SU-DHL-6 (cell line): ENCODE results near the gene TRNAU1AP.

Source experiments
- H2AFZ ChIP-seq: fragments of 200-600 bp; sonication (generic); 2 replicates; pipeline ENCODE4 v1.6.1; 2014; ENCODE audit warnings: low read depth, mild to moderate bottlenecking, moderate library complexity, mixed read lengths, antibody characterized with exemption, low read length; ENCODE audit not compliant: severe bottlenecking
- H3F3A ChIP-seq: fragments of 200-600 bp; shearing (Covaris generic); 2 replicates; pipeline ENCODE4 v1.6.0; 2016; ENCODE audit warnings: antibody characterized with exemption, mild to moderate bottlenecking; ENCODE audit not compliant: insufficient read depth
- H3K27ac ChIP-seq: fragments of 200-600 bp; sonication (generic); 2 replicates; pipeline ENCODE4 v1.5.1; 2016; ENCODE audit warnings: low read depth, mild to moderate bottlenecking, low read length, moderate library complexity, mixed read lengths
- H3K27me3 ChIP-seq: fragments of 200-600 bp; sonication (generic), shearing (Covaris generic); 2 replicates; pipeline ENCODE4 v1.6.0; 2014; ENCODE audit warnings: mild to moderate bottlenecking, low read length
- H3K36me3 ChIP-seq: fragments of 200-600 bp; sonication (generic); 2 replicates; pipeline ENCODE4 v1.6.1; 2014; ENCODE audit warnings: mild to moderate bottlenecking, low read length, mixed read lengths
- H3K4me2 ChIP-seq: fragments of 300-600, 200-600 bp; shearing (Covaris generic), sonication (generic); 2 replicates; pipeline ENCODE4 v1.6.0; 2014; ENCODE audit warnings: low read length, low read depth, mild to moderate bottlenecking; ENCODE audit not compliant: poor library complexity, severe bottlenecking
- H3K4me3 ChIP-seq: fragments of 200-600 bp; sonication (generic); 2 replicates; pipeline ENCODE4 v1.5.1; 2014; ENCODE audit warnings: antibody characterized with exemption, low read length, mild to moderate bottlenecking, mixed read lengths; ENCODE audit not compliant: insufficient read depth, poor library complexity, severe bottlenecking
- H3K79me2 ChIP-seq: fragments of 200-600 bp; sonication (generic); 2 replicates; pipeline ENCODE4 v1.6.1; 2014; ENCODE audit warnings: mild to moderate bottlenecking, low read length, moderate library complexity; ENCODE audit not compliant: insufficient read depth
- H3K9ac ChIP-seq: fragments of 200-600 bp; sonication (generic); 2 replicates; pipeline ENCODE4 v1.7.0; 2014; ENCODE audit warnings: mild to moderate bottlenecking, low read length
- H3K9me2 ChIP-seq: fragments of 200-600 bp; sonication (generic); replicated peaks from 2 replicates; pipeline ENCODE4 v1.6.1; 2014; ENCODE audit warnings: low read length; ENCODE audit not compliant: insufficient read depth
- H3K9me3 ChIP-seq: fragments of 200-600 bp; sonication (generic); 2 replicates; pipeline ENCODE4 v1.6.1; 2014; ENCODE audit warnings: low read length, mixed read lengths; ENCODE audit not compliant: insufficient read depth
- H4K20me1 ChIP-seq: fragments of 200-600 bp; sonication (generic); 2 replicates; pipeline ENCODE4 v1.6.1; 2014; ENCODE audit warnings: low read depth, mild to moderate bottlenecking, antibody characterized with exemption, low read length, moderate library complexity, mixed read lengths
- CTCF ChIP-seq: fragments of 200-600 bp; sonication (generic); IDR thresholded peaks from one replicate; pipeline ENCODE4 v1.5.1; 2017; ENCODE audit warnings: antibody characterized with exemption, mild to moderate bottlenecking, low read length, moderate library complexity; ENCODE audit not compliant: insufficient read depth, poor library complexity, severe bottlenecking
- EZH2phosphoT487 ChIP-seq: fragments of 200-600 bp; sonication (generic), shearing (Covaris generic); conservative IDR thresholded peaks from 2 replicates; pipeline ENCODE4 v1.6.1; 2018; ENCODE audit warnings: mild to moderate bottlenecking, antibody characterized with exemption, low read length, moderate library complexity, mixed read lengths

TRNAU1AP gene

GRCh38 chr1:28573564-28573963 lies 20.7 kb downstream of the TRNAU1AP start:
- Histone ChIP-seq H3K27me3 (no peaks in the 10 kb centered on the region), H3K9me3 (no peaks in the 10 kb centered on the region), H3K79me2 (no peaks in the 10 kb centered on the region), H3K36me3 (peaks cover 7% of the 10 kb centered on the region; the same call in 1 of the 2 replicates), H4K20me1 (no peaks in the 10 kb centered on the region), H3K27ac (no peak overlapping the region), H3K4me3 (no peak overlapping the region), H3K4me2 (no peak overlapping the region), H3K9me2 (no peaks in the 10 kb centered on the region), H2AFZ (no peak overlapping the region), H3F3A (peaks cover 31% of the 10 kb centered on the region), H3K9ac (no peak overlapping the region)
- TF ChIP-seq CTCF (no peak), EZH2phosphoT487 (no peak)

GRCh38 chr1:28577052-28577678 lies 24.3 kb downstream of the TRNAU1AP start:
- Histone ChIP-seq H3K9me3 (no peaks in the 10 kb centered on the region), H3F3A (peaks cover 62% of the 10 kb centered on the region), H4K20me1 (peaks cover 11% of the 10 kb centered on the region; the same call in 1 of the 2 replicates), H3K36me3 (peaks cover 28% of the 10 kb centered on the region), H3K4me2 (no peak overlapping the region), H3K79me2 (peaks cover 23% of the 10 kb centered on the region), H3K9me2 (no peaks in the 10 kb centered on the region), H3K27me3 (no peaks in the 10 kb centered on the region), H3K27ac (peak overlapping the region; percentile 17), H3K4me3 (no peak overlapping the region), H2AFZ (no peak overlapping the region), H3K9ac (no peak overlapping the region)
- TF ChIP-seq CTCF (no peak), EZH2phosphoT487 (no peak)

GRCh38 chr1:28577738-28578536 lies 25.1 kb downstream of the TRNAU1AP start:
- H3K36me3 ChIP-seq = peaks cover 28% of the 10 kb centered on the region
- H3F3A ChIP-seq = peaks cover 66% of the 10 kb centered on the region
- no peaks in the 10 kb centered on the region for H3K27me3 ChIP-seq
- H3K4me3 ChIP-seq = no peak overlapping the region
- peaks cover 23% of the 10 kb centered on the region for H3K79me2 ChIP-seq
- H3K9me3 ChIP-seq = no peaks in the 10 kb centered on the region
- TF ChIP-seq CTCF (no peak), EZH2phosphoT487 (no peak)
- peaks cover 11% of the 10 kb centered on the region; the same call in 1 of the 2 replicates for H4K20me1 ChIP-seq
- no peak overlapping the region for H3K9ac ChIP-seq
- no peak overlapping the region for H2AFZ ChIP-seq
- no peaks in the 10 kb centered on the region for H3K9me2 ChIP-seq
- H3K27ac ChIP-seq = peak overlapping the region; percentile 17
- peak overlapping the region; percentile 6 for H3K4me2 ChIP-seq
